Measurements from ENCODE around the gene MREG. TPM values are rescaled to one million over a fixed set of nuclear protein-coding genes. Genes with fewer than 3 reads are reported as not detected.
"Not testable (repeated sequence)": the region's sequence is repeated elsewhere in the genome, so short reads cannot be mapped to it uniquely, and the experiment has no call there.

MREG gene
- total and polyA plus RNA-seq, 4 donors, result 0.87 to 3.1 (median 2.7) TPM

- Histone ChIP-seq H3K27me3 (ENCODE audit: control insufficient read depth in 4 of 4, insufficient read depth in 4 of 4, low read length in 3 of 4) (no peaks in the 10 kb centered on the region), H3K4me1 (ENCODE audit: control insufficient read depth in 4 of 4, insufficient read depth in 4 of 4, low read length in 3 of 4) (peaks cover 0 to 5% (median 2%) of the 10 kb centered on the region in 4 donors), H3K4me3 (ENCODE audit: low read depth in 1 of 3, low read length in 3 of 3) (no peak overlapping the region), H3K9me3 (ENCODE audit: control insufficient read depth in 4 of 4, low read length in 3 of 4) (no peaks in the 10 kb centered on the region), H3K27ac (ENCODE audit: low read depth in 1 of 2, low read length in 2 of 2) (no peak overlapping the region), H3K36me3 (ENCODE audit: control insufficient read depth in 4 of 4, insufficient read depth in 3 of 4, low read depth in 1 of 4, low read length in 3 of 4) (no peaks in the 10 kb centered on the region), H3K9ac (ENCODE audit: low read depth in 1 of 2, low read length in 2 of 2) (no peak overlapping the region)
- DNase-seq (ENCODE audit: low spot score), result no peak
- WGBS, result 82% methylated on average over 11 of the region's 11 CpGs
- TF ChIP-seq NR2F2 (IDR thresholded peaks at IDR 0.05) (no peak), TAF1 (conservative IDR thresholded peaks at IDR 0.05) (no peak), SP1 (IDR thresholded peaks at IDR 0.05) (no peak), EGR1 (IDR thresholded peaks at IDR 0.05; ENCODE audit: low read depth in 2 of 2) (no peak)
Measured at GRCh38 chr2:215928086-215928485, 85.3 kb downstream of the MREG start.

- H3K4me1 ChIP-seq (ENCODE audit: control insufficient read depth in 4 of 4, insufficient read depth in 4 of 4, low read length in 3 of 4); H3K27ac ChIP-seq (ENCODE audit: low read depth in 1 of 2, low read length in 2 of 2); H3K27me3 ChIP-seq (ENCODE audit: control insufficient read depth in 4 of 4, insufficient read depth in 4 of 4, low read length in 3 of 4); H3K4me3 ChIP-seq (ENCODE audit: low read depth in 1 of 3, low read length in 3 of 3); H3K36me3 ChIP-seq (ENCODE audit: control insufficient read depth in 4 of 4, insufficient read depth in 3 of 4, low read depth in 1 of 4, low read length in 3 of 4); H3K9ac ChIP-seq (ENCODE audit: low read depth in 1 of 2, low read length in 2 of 2); DNase-seq (ENCODE audit: low spot score); H3K9me3 ChIP-seq (ENCODE audit: control insufficient read depth in 4 of 4, low read length in 3 of 4): not testable (repeated sequence)
- WGBS, result 93% methylated on average over 6 of the region's 6 CpGs
Measured at GRCh38 chr2:215926992-215927391, 86.4 kb downstream of the MREG start.

GRCh38 chr2:215921895-215922294 lies 91.5 kb downstream of the MREG start:
- Histone ChIP-seq H3K27ac (ENCODE audit: low read depth in 1 of 2, low read length in 2 of 2) (no peak overlapping the region), H3K9ac (ENCODE audit: low read depth in 1 of 2, low read length in 2 of 2) (no peak overlapping the region), H3K9me3 (ENCODE audit: control insufficient read depth in 4 of 4, low read length in 3 of 4) (no peaks in the 10 kb centered on the region), H3K4me1 (ENCODE audit: control insufficient read depth in 4 of 4, insufficient read depth in 4 of 4, low read length in 3 of 4) (peaks cover 0 to 5% (median 0%) of the 10 kb centered on the region in 4 donors), H3K36me3 (ENCODE audit: control insufficient read depth in 4 of 4, insufficient read depth in 3 of 4, low read depth in 1 of 4, low read length in 3 of 4) (no peaks in the 10 kb centered on the region), H3K27me3 (ENCODE audit: control insufficient read depth in 4 of 4, insufficient read depth in 4 of 4, low read length in 3 of 4) (no peaks in the 10 kb centered on the region), H3K4me3 (ENCODE audit: low read depth in 1 of 3, low read length in 3 of 3) (no peak overlapping the region)
- WGBS, result 79% methylated on average over 3 of the region's 3 CpGs
- TF ChIP-seq REST (IDR thresholded peaks at IDR 0.05) (no peak), JUND (IDR thresholded peaks at IDR 0.05) (peak in 1 of 2 donors; percentile 37)
- DNase-seq (ENCODE audit: low spot score), result no peak

GRCh38 chr2:215920244-215921100 lies 92.9 kb downstream of the MREG start:
- Histone ChIP-seq H3K27ac (ENCODE audit: low read depth in 1 of 2, low read length in 2 of 2) (no peak overlapping the region), H3K9me3 (ENCODE audit: control insufficient read depth in 4 of 4, low read length in 3 of 4) (no peaks in the 10 kb centered on the region), H3K27me3 (ENCODE audit: control insufficient read depth in 4 of 4, insufficient read depth in 4 of 4, low read length in 3 of 4) (no peaks in the 10 kb centered on the region), H3K4me3 (ENCODE audit: low read depth in 1 of 3, low read length in 3 of 3) (no peak overlapping the region), H3K36me3 (ENCODE audit: control insufficient read depth in 4 of 4, insufficient read depth in 3 of 4, low read depth in 1 of 4, low read length in 3 of 4) (no peaks in the 10 kb centered on the region), H3K4me1 (ENCODE audit: control insufficient read depth in 4 of 4, insufficient read depth in 4 of 4, low read length in 3 of 4) (peaks cover 0 to 5% (median 0%) of the 10 kb centered on the region in 4 donors), H3K9ac (ENCODE audit: low read depth in 1 of 2, low read length in 2 of 2) (no peak overlapping the region)
- WGBS, result 34% methylated on average over 8 of the region's 8 CpGs
- DNase-seq (ENCODE audit: low spot score), result peak; percentile 52
- no peak for TF ChIP-seq HNF4G (IDR thresholded peaks at IDR 0.05)
- TF ChIP-seq ZBTB33 (IDR thresholded peaks at IDR 0.05), result no peak
- peak; percentile 23 for TF ChIP-seq YY1 (IDR thresholded peaks at IDR 0.05)
- TF ChIP-seq EGR1 (IDR thresholded peaks at IDR 0.05; ENCODE audit: low read depth in 2 of 2), result no peak
- no peak for TF ChIP-seq REST (IDR thresholded peaks at IDR 0.05)
- no peak for TF ChIP-seq TAF1 (conservative IDR thresholded peaks at IDR 0.05)
- TF ChIP-seq FOXA1 (IDR thresholded peaks at IDR 0.05), result no peak
- TF ChIP-seq RAD21 (IDR thresholded peaks at IDR 0.05), result peak; percentile 97 to 98
- TF ChIP-seq RXRA (IDR thresholded peaks at IDR 0.05), result peak in 1 of 2 donors; percentile 13

Data from liver (tissue), 9 donors.